NOMO-1 treated with dmso at 0.1 percent for 144 hours (cell line): ENCODE measurements around the gene IFT25.
A peak's percentile ranks its signal among the peaks of the same experiment; 100 is the strongest.
"Not testable (repeated sequence)": the region's sequence is repeated elsewhere in the genome, so short reads cannot be mapped to it uniquely, and the experiment has no call there.

Experiments
- DNase-seq: peaks from one replicate; lab custom pipeline; 2025; ENCODE audit not compliant: unreplicated experiment; lab: John Stamatoyannopoulos, UW

IFT25 gene

GRCh38 chr1:53890522-53890941, 55.0 kb downstream of the IFT25 start:
- DNase-seq: no peak

GRCh38 chr1:53889304-53890298, 55.9 kb downstream of the IFT25 start, which contains the start of gene YIPF1:
Gene YIPF1 (minus strand): TSS chr1:53889797. CDS start chr1:53888937, 860 bp downstream.
- DNase-seq: peak; percentile 80

GRCh38 chr1:53888681-53889080, 56.8 kb downstream of the IFT25 start:
- DNase-seq: no peak

GRCh38 chr1:53883600-53883999, 61.9 kb downstream of the IFT25 start:
- not testable (repeated sequence) for DNase-seq

GRCh38 chr1:53881853-53882252, 63.6 kb downstream of the IFT25 start:
- DNase-seq: not testable (repeated sequence)

GRCh38 chr1:53878492-53879105, 66.9 kb downstream of the IFT25 start:
- DNase-seq: no peak

GRCh38 chr1:53875150-53875549, 70.3 kb downstream of the IFT25 start:
- not testable (repeated sequence) for DNase-seq

GRCh38 chr1:53871773-53872484, 73.6 kb downstream of the IFT25 start:
- no peak for DNase-seq
